ENCODE measurements around the gene IFNAR1. TPM values are rescaled to one million over a fixed set of nuclear protein-coding genes. Genes with fewer than 3 reads are reported as not detected.
A peak's percentile ranks its signal among the peaks of the same experiment; 100 is the strongest.

Gene IFNAR1
- total RNA-seq, 1 experiment from 2014 or later: 6.6 TPM

DNA sequence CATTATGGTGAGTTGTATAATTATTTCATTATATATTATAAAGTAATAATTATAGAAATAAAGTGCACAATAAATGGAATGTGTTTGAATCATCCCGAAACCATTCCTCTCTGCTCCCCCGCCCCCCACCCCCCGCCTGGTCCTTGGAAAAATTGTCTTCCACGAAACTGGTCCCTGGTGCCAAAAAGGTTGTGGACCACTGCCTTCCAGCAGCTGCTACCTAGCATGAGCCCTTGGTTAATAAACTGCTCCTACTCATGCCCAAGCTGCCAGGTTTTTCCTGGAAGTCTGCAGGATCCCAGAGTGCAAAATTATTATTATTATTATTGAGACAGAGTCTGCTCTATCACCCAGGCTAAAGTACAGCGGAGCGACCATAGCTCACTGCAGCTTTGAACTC lies 71.7 kb downstream of the IFNAR1 start:
- Histone ChIP-seq H3K4me3 (no peak overlapping the region), H3K9me3 (no peaks in the 10 kb centered on the region), H3K36me3 (no peaks in the 10 kb centered on the region), H3K27me3 (no peaks in the 10 kb centered on the region)
- peak; percentile 68 for DNase-seq

DNA sequence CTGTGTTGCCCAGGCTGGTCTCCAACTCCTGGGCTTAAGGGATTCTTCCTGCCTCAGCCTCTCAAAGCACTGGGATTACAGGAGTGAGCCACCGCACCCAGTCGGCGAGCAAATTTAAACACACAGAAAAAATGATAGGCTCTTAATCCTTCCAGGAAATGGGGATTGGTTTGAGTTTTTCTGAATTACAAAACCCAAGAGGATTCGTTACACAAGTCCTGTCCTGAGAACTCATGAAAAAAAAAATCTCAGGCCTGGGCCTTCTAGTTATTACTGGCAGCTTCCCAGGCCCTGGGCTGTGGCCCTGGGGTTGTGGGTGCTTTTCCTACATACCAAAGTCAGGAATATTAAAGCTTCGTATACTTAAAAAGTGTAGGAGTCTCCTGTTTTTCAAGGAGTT lies 72.2 kb downstream of the IFNAR1 start:
- Histone ChIP-seq H3K27me3 (no peaks in the 10 kb centered on the region), H3K4me3 (no peak overlapping the region), H3K36me3 (no peaks in the 10 kb centered on the region), H3K9me3 (no peaks in the 10 kb centered on the region)
- DNase-seq: peak; percentile 84

DNA sequence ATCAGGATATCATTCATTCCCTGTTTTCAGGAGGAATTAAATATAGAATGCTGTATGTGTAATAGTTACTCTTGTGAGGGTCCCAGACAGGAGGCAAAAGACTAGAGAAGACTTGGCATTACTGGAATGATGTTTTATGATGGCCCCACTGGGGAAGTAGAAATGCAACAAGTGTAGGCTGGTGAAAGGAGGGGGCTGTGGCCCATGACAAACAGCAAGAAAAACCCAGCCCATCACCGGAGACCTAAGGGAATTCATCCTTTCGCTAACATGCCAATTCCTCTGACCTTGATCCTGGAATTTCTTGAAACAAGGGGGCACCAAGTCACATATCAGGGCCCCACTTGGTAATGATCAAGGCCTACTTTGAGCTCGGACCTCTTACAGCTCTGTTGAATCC lies 72.9 kb downstream of the IFNAR1 start:
- no peak overlapping the region for H3K4me3 ChIP-seq
- no peaks in the 10 kb centered on the region for H3K27me3 ChIP-seq
- no peaks in the 10 kb centered on the region for H3K9me3 ChIP-seq
- no peaks in the 10 kb centered on the region for H3K36me3 ChIP-seq
- no peak for DNase-seq

DNA sequence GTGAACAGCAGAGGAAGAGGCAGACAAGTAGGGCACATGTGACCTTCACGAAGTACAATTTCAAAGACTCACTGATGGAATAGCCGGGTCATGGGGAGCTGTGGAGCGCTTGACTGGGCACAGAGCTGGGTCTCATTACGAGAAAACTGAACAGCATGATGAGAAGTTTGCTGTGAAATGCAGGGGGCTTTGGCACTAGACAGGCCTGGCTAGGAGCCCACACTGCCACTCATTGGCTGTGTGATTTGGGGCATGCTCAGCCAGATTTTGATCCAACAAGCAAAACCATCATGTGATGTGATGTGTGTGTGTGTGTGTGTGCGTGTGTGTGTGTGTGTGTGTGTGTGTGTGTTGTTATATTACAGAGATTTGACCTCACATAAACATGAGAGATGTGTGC lies 73.6 kb downstream of the IFNAR1 start:
- Histone ChIP-seq H3K9me3 (no peaks in the 10 kb centered on the region), H3K27me3 (no peaks in the 10 kb centered on the region), H3K4me3 (no peak overlapping the region), H3K36me3 (no peaks in the 10 kb centered on the region)
- no peak for DNase-seq

DNA sequence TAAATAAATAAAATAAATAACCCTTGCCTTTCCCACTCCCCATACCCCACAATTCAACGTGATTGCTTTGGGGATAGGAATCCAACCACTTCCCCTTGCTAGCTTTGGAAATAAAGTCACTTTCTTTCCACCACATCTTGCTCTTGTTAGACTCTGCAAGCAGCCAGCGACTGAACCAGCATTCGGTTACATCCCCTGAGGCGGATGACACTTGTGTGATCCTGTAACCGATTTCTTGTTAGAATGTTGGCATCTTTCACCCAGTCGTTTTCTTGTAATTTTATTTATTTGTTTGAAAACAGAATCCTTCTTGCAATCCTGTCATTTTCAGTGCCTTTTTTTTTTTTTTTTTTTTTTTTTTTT lies 76.8 kb downstream of the IFNAR1 start:
- H3K4me3 ChIP-seq: no peak overlapping the region
- peaks cover 13% of the 10 kb centered on the region for H3K36me3 ChIP-seq
- no peaks in the 10 kb centered on the region for H3K9me3 ChIP-seq
- H3K27me3 ChIP-seq: no peaks in the 10 kb centered on the region
- no peak for DNase-seq

DNA sequence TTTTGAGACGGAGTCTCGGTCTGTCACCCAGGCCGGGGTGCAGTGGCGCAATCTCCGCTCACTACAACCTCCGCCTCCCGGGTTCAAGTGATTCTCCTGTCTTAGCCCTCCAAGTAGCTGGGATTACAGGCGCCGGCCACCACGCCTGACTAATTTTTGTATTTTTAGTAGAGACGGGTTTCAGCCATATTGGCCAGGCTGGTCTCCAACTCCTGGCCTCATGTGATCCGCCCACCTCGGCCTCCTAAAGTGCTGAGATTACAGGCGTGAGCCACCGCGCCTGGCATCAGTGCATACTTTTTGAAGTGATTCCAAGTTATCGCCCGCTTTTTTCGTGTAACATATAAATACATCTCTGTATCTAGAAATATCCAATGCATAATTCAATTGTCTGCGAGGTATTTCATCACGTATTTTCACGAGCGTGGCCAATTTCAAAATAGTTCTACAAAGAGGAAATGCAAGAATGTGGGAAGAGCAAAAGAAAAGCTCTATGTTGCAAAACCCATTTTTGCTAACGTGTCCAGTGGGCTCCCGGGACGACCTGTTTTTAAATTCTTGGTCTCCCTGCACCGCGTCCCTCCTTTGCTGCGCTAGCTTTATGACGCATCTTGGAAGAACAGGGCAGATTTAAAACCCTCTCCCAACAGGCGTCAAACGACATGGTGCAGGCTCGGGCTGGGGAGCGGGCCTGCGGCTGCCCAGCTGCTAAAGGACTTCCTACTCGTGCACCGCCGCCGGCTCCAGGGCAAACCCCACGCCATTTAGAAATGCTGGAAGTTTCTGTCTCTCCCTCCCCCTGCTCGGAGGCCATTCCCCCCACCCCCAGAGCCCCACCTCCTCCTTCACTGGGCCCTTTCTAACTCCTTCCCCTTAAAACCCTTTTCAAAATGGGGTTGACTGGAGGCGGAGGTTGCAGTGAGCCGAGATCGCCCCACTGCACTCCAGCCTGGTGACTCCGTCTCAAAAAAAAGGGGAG lies 77.5 kb downstream of the IFNAR1 start:
- Histone ChIP-seq H3K27me3 (no peaks in the 10 kb centered on the region), H3K9me3 (no peaks in the 10 kb centered on the region), H3K36me3 (peaks cover 13% of the 10 kb centered on the region), H3K4me3 (peak overlapping the region; percentile 46; the same call in 1 of the 2 replicates)
- DNase-seq: peak; percentile 44

DNA sequence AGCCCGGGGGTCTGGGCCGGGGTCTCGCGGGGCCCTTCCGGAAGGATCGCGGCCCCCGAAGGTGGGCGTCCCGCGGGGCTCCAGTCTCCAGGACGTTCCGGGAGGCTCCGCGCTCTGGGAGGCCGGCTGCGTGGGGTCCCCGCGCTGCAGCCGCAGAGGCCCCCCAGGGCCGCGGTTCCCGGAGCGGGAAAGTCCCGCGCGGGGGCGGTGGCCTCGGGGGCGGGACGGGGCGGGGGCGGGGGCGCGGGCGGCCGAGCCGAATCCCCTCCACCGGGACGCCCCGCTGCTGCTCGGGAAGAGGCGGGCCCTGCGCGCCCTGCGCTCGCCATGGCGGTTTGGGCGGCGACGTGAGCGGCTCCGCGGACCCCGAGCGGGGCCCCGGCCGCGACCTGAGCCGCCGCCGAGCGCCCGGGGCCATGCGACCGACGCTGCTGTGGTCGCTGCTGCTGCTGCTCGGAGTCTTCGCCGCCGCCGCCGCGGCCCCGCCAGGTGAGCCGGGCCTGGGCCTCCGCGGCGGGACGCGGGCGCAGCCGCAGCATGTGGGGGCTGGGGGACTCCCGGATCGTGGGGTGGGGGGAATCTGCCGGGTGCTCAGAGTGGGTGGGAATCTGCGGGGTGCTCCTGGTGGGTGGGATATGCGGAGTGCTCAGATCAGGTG lies 78.5 kb downstream of the IFNAR1 start, which contains the start of gene IFNGR2:
IFNGR2 (plus strand) TSS at position 286 of the 658 bp plus-strand sequence; CDS start at position 417, 131 bp downstream.
- DNase-seq: peak; percentile 49
- H3K27me3 ChIP-seq: no peaks in the 10 kb centered on the region
- peaks cover 13% of the 10 kb centered on the region for H3K36me3 ChIP-seq
- H3K9me3 ChIP-seq: no peaks in the 10 kb centered on the region
- H3K4me3 ChIP-seq: peak within 1 kb of the TSS; percentile 85

DNA sequence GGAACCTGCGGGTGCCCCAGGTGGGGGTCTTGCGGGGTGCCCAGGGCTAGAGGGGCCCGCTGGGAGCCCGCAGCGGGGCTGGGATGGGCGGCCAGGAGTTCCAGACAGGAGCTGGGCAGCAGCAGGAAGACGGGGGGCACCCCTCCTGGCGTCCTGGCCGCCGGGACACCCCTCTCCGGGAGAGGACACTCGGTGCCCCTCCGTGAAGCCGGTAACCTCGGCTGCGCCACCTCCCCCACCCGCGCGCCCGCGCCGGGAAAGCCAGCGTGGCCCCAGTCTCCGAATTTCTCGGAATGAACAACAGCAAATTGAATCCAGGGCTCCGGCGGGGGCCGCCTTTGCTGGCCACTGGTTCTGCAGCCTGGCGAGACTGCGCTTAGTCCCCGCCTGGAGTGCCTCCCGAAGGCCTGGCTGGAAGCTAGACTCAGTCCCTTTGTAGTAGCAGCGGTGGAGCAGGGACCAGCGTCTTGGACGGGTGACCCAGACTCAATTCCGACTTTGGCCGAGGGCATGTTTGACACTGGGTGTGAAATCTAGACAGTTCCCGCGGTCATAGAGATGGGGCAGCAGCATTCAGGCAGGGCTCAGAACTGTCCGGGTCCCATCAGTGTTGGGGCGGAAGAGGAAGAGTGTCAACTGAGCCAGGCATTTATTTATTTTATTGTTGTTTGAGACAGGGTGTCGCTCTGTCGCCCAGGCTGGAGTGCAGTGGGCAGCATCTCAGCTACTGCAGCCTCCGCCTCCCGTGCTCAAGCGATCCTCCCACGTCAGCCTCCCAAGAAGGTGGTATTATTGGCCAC lies 79.2 kb downstream of the IFNAR1 start:
- no peaks in the 10 kb centered on the region for H3K9me3 ChIP-seq
- H3K36me3 ChIP-seq: peaks cover 13% of the 10 kb centered on the region
- peak overlapping the region; percentile 85 for H3K4me3 ChIP-seq
- DNase-seq: peak; percentile 53
- H3K27me3 ChIP-seq: no peaks in the 10 kb centered on the region

DNA sequence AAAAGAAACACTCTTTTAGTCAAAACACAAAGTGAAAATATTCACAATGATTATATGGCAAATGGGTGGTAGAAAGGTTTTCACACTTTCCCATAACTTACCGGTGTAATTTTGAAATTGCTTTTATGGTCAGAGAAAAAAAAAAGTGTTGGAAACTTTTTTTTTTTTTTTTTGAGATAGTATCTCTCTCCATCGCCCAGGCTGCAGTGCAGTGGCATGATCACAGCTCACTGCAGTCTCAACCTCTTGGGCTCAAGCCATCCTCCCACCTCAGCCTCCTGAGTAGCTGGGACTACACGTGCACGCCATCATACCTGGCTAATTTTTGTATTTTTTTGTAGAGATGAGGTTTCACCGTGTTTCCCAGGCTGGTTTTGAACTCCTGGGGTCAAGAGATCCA lies 81.7 kb downstream of the IFNAR1 start:
- no peaks in the 10 kb centered on the region for H3K27me3 ChIP-seq
- no peak for DNase-seq
- peaks cover 21% of the 10 kb centered on the region for H3K36me3 ChIP-seq
- no peaks in the 10 kb centered on the region for H3K9me3 ChIP-seq
- no peak overlapping the region for H3K4me3 ChIP-seq

Other genes starting within 250 kb of the IFNAR1 start
- gene IFNAR2, start 95.0 kb upstream of the IFNAR1 start, total RNA-seq (2014; rRNA removed; shearing (Covaris generic); ENCODE audit: low replicate concordance): 2.6 and 5.8 TPM in 2 replicates
- 44.5 and 64.3 TPM in 2 replicates for gene IL10RB, start 58.6 kb upstream of the IFNAR1 start, total RNA-seq (2014; rRNA removed; shearing (Covaris generic); ENCODE audit: low replicate concordance)
- gene IFNGR2, start 78.4 kb downstream of the IFNAR1 start, total RNA-seq (2014; rRNA removed; shearing (Covaris generic); ENCODE audit: low replicate concordance): 63.6 and 66.8 TPM in 2 replicates
- gene TMEM50B, start 155.0 kb downstream of the IFNAR1 start, total RNA-seq (2014; rRNA removed; shearing (Covaris generic); ENCODE audit: low replicate concordance): 14.3 and 16.3 TPM in 2 replicates
- 0.72 and 1.1 TPM in 2 replicates for gene DNAJC28, start 166.7 kb downstream of the IFNAR1 start, total RNA-seq (2014; rRNA removed; shearing (Covaris generic); ENCODE audit: low replicate concordance)
- gene GART, start 217.1 kb downstream of the IFNAR1 start, total RNA-seq (2014; rRNA removed; shearing (Covaris generic); ENCODE audit: low replicate concordance): 52.3 and 55.3 TPM in 2 replicates
- 83.7 and 124 TPM in 2 replicates for gene SON, start 218.1 kb downstream of the IFNAR1 start, total RNA-seq (2014; rRNA removed; shearing (Covaris generic); ENCODE audit: low replicate concordance)